ENCODE data around the gene PTPMT1.
"Not testable (repeated sequence)": the region's sequence is repeated elsewhere in the genome, so short reads cannot be mapped to it uniquely, and the experiment has no call there.

PTPMT1 gene

GRCh38 chr11:47546274-47546673 lies 19.1 kb upstream of the PTPMT1 start:
- not testable (repeated sequence) for DNase-seq (ENCODE audit: low read depth)

- DNase-seq (ENCODE audit: low read depth) = no peak
Observed at GRCh38 chr11:47550288-47551047, 14.9 kb upstream of the PTPMT1 start.

- no peak for DNase-seq (ENCODE audit: low read depth)
Observed at GRCh38 chr11:47551086-47551485, 14.3 kb upstream of the PTPMT1 start.

- no peak for DNase-seq (ENCODE audit: low read depth)
Observed at GRCh38 chr11:47552056-47552565, 13.3 kb upstream of the PTPMT1 start.

- DNase-seq (ENCODE audit: low read depth) = peak; percentile 82
Observed at GRCh38 chr11:47552566-47553405, 12.6 kb upstream of the PTPMT1 start, which contains the start of gene CELF1. TSS of gene CELF1 (minus strand) at chr11:47553132. CDS start at chr11:47499523, 53,609 bp downstream.

GRCh38 chr11:47553406-47553743 lies 12.0 kb upstream of the PTPMT1 start:
- DNase-seq (ENCODE audit: low read depth) = no peak

- not testable (repeated sequence) for DNase-seq (ENCODE audit: low read depth)
Observed at GRCh38 chr11:47557004-47557403, 8.4 kb upstream of the PTPMT1 start.

GRCh38 chr11:47558695-47559094 lies 6.7 kb upstream of the PTPMT1 start:
- DNase-seq (ENCODE audit: low read depth) = no peak

- DNase-seq (ENCODE audit: low read depth) = no peak
Observed at GRCh38 chr11:47560426-47560825, 5.0 kb upstream of the PTPMT1 start.

- DNase-seq (ENCODE audit: low read depth) = not testable (repeated sequence)
Observed at GRCh38 chr11:47562393-47562792, 3.0 kb upstream of the PTPMT1 start.

- not testable (repeated sequence) for DNase-seq (ENCODE audit: low read depth)
Observed at GRCh38 chr11:47564366-47564765, 1.0 kb upstream of the PTPMT1 start.

GRCh38 chr11:47564933-47565339 lies 463 bp upstream of the PTPMT1 start:
- no peak for DNase-seq (ENCODE audit: low read depth)

GRCh38 chr11:47566149-47566698 lies 825 bp downstream of the PTPMT1 start:
- DNase-seq (ENCODE audit: low read depth) = no peak

- no peak for DNase-seq (ENCODE audit: low read depth)
Observed at GRCh38 chr11:47569646-47570045, 4.2 kb downstream of the PTPMT1 start.

GRCh38 chr11:47570651-47571356 lies 5.4 kb downstream of the PTPMT1 start:
- DNase-seq (ENCODE audit: low read depth) = no peak

- DNase-seq (ENCODE audit: low read depth) = no peak
Observed at GRCh38 chr11:47571357-47571729, 5.9 kb downstream of the PTPMT1 start.

GRCh38 chr11:47571895-47572294 lies 6.5 kb downstream of the PTPMT1 start:
- no peak for DNase-seq (ENCODE audit: low read depth)

GRCh38 chr11:47572715-47573255 lies 7.4 kb downstream of the PTPMT1 start:
- DNase-seq (ENCODE audit: low read depth) = no peak

- DNase-seq (ENCODE audit: low read depth) = no peak
Observed at GRCh38 chr11:47573321-47573720, 7.9 kb downstream of the PTPMT1 start.

- DNase-seq (ENCODE audit: low read depth) = no peak
Observed at GRCh38 chr11:47577460-47578041, 12.2 kb downstream of the PTPMT1 start.

Measured in stimulated activated CD8-positive, alpha-beta memory T cell treated with anti-CD3 and anti-CD28 coated beads, Interleukin-7, amount 100 ng/mL, for 24 hours (primary cell).